ENCODE measurements around the gene ADAM12.

Gene ADAM12

DNA sequence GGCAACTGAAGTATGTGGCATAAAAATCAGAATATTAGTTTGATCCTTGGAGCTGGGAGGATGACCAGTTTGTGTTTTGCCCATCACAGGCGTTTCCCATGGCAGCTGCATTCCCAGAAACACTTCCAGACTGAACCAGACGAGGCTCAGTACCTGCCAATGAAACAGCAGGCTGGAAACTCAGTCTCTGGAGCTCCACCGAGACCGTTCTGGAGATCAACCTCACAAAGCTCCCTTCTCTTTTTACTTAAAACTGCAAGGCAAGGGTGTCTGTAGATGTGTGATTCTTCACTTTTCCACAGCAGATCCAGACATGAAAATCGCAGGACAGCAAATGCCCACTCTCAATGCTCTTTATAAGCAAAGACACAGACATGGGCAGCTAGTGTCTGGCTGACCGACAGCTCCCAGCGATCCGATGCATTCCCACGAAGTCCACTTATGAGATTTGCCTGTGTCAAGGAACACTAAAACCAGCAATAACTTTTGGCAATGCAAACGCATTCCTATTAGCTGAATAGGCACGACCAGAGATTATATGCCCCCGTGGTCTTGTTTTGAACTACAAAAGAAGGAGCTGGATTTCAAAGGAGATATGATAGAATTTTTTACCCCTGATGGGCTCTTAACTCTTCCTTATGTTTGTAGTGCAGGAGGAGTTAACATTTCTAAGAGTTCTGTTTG is 72.6 kb downstream of the ADAM12 start:
- DNase-seq (ENCODE audit: low read depth in 2 of 2) = no peak

- DNase-seq (ENCODE audit: low read depth in 2 of 2) = no peak
Measured at GRCh38 chr10:126314863-126315493, 73.3 kb downstream of the ADAM12 start.

- DNase-seq (ENCODE audit: low read depth in 2 of 2) = no peak
Measured at GRCh38 chr10:126312167-126312566, 76.1 kb downstream of the ADAM12 start.

DNA sequence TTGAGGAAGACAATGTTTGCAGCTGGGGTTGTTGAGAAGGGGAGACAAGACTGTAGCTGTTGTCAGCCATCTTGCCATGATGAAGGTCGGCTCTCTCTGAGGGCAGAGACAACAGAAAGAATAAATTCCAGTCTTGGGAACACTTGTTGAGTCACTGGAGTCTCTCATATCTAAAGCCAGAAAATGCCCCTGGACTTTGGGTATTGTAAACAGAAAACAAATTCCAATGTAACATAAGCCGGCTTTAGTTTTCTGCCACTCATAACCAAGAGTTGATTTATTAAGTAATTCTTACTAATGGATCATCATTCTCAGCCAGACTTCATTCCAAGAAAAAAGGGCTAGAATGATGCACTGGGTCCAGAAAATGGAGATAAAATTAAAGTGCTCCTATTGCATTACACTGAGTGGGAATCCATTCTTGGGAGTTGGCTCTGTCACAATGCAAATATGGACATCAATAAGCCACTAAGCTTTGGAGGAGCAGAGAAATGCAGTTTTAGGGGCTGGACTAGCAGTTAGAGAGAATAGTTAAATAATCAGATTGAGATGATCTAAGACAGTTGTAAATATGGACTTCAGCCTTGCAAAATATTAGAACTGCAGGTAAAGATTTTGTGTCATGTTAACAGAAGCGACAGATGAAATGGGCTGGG is 78.9 kb downstream of the ADAM12 start:
- DNase-seq (ENCODE audit: low read depth in 2 of 2) = no peak

DNA sequence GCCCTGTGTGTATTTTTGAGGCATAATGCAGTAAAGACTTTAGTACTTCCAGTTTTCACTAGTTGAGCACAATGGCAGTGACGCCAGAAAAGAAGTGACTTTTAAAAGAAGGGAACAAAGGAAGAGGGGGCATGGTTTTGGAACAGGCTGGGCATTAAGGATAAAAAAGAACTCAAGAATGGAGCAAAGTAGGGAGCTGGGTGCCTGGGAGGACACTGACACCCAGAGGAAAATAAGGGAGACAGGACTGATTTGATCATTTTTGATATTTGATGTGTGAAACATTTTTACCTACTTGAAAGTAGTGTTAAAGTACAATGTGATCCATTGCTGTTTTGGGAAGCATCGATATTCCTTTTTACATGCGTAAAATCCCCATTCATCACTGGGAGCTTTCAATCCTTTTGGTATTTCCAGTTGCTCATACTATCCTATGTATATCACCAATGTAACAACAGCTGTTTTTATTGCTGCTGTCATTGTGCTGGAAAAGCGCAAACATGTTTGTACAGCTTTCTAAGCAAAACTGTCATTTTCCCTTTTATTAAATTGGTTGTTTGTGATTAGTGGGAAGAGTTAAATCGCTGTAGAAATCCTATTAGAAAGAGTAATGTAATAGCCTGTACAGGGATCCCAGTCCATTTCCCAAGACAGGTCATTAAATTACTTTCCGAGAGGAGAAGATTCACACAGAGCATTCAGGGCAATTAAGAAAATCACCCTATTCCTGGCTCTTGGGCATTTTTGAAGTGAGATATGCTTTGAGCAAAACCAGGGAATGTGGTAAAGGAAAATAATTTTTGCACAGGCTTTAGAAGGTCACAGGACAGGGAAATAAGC is 85.2 kb downstream of the ADAM12 start:
- DNase-seq (ENCODE audit: low read depth in 2 of 2) = no peak

- DNase-seq (ENCODE audit: low read depth in 2 of 2) = no peak
Measured at GRCh38 chr10:126302476-126302756, 85.9 kb downstream of the ADAM12 start.

DNA sequence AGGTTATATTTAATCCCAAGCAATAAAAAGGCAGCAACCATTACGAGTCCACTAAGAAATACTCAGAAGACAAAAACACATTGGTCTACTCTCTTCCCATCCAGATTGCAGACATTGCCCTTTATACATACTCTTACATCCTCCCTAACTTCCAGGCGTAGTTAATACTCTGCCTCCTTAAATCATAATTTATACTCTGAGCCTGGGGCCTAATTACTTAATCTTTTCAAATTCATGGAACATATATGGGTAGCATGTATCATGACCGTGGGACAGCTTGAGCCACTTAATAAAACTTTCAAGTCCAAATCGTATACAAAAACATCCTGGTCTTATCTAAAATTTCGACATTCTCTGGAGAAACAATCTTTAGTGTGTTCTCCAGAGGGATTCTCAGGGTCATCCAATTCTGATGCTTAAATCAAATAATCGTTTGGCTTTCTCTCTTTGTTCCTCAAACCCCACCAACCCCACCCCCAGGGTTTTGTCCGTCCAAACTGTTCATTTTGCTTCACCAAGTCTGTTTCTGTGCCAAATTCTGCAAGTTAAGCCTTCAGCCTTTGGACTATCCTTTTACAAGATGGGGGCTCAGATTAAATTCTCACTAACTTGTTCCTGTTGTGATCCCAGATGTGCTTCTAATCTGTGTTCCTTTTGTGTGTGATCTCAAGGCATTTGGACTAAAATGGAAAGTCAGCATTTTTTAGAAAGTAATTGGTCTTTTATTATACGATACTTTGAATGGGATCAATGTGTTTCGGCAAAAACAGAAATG is 86.4 kb downstream of the ADAM12 start:
- no peak for DNase-seq (ENCODE audit: low read depth in 2 of 2)

GRCh38 chr10:126294451-126294850 is 93.8 kb downstream of the ADAM12 start:
- no peak for DNase-seq (ENCODE audit: low read depth in 2 of 2)

GRCh38 chr10:126290232-126290631 is 98.0 kb downstream of the ADAM12 start:
- DNase-seq (ENCODE audit: low read depth in 2 of 2) = no peak

DNA sequence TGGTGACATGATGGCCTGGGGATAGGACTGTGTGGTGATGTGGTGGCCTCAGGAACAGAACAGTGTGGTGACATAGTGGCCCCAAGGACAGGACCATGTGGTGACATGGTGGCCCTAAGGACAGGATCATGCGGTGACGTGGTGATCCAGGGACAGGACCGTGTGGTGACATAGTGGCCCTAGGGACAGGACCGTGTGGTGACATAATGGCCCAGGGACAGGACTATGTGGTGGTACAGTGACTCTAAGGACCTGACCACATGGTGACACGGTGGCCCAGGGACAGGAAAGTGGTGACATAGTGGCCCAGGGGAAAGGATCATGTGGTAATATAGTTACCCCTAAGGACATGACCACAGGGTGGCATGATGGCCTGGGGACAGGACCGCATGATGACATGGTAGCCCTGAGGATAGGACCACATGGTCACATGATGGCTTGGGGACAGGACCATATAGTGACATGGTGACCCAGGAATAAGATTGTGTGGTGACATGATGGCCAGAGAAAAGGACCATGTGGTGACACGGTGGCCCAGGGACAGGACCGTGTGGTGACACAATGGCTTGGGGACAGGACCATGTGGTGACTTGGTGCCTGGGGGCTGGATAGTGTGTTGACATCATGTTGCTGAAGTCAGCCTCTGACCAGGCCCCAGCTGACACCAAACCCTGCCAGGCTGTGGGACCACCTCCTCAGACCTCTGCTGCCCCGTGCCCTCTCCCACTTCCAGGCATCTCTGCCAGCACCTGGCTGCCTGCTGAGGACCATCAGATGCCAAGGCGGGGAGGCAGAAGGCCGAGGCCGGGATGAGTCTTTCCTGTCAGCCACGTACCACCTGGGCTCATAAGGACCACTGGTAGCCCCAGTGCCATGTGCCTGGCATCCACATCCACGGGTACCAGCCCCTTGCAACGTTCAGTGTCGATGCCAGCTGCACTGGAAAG is 99.5 kb downstream of the ADAM12 start:
- DNase-seq (ENCODE audit: low read depth in 2 of 2) = no peak

- DNase-seq (ENCODE audit: low read depth in 2 of 2) = no peak
Measured at GRCh38 chr10:126286256-126286780, 102.0 kb downstream of the ADAM12 start.

DNA sequence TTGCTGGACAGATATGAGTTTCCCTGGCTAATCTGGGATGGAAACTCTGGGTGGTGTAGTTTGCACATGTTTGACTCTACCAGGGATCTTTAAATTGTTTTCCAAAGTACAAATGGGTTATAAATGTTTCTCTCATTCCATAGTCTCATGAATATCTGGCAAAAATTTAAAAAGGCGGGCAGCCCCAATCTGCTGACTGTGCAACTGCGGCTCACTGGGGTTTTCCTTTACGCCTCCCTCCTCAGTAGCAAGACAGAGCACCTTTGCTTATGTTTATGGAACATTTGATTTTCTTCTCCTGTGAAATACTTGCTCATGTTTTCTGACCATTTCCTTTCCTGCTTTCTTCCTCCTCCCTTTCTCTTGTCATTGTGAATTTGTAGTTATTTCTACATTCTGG is 105.0 kb downstream of the ADAM12 start:
- DNase-seq (ENCODE audit: low read depth in 2 of 2) = no peak

DNA sequence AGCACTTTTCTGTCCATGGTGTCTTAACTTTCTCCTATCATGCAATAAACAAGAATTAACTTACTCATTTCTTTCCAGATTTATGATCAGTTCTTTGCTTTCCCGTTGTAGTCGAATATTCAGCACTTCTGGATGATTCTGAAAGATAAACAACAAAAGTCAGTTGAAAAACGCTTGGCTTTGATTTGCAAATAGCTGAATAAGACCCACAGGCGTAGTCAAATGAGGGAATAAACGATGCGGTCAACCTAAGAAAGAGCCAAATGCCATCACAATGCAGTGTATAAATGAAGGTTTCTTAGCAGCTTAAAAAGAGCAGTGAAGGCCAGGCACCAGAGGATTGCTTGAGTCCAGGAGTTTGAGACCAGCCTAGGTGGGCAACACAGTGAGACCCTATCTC is 109.4 kb downstream of the ADAM12 start:
- DNase-seq (ENCODE audit: low read depth in 2 of 2) = no peak

- DNase-seq (ENCODE audit: low read depth in 2 of 2) = no peak
Measured at GRCh38 chr10:126277181-126277580, 111.1 kb downstream of the ADAM12 start.

- no peak for DNase-seq (ENCODE audit: low read depth in 2 of 2)
Measured at GRCh38 chr10:126272526-126272925, 115.8 kb downstream of the ADAM12 start.

- no peak for DNase-seq (ENCODE audit: low read depth in 2 of 2)
Measured at GRCh38 chr10:126270111-126270510, 118.2 kb downstream of the ADAM12 start.

DNA sequence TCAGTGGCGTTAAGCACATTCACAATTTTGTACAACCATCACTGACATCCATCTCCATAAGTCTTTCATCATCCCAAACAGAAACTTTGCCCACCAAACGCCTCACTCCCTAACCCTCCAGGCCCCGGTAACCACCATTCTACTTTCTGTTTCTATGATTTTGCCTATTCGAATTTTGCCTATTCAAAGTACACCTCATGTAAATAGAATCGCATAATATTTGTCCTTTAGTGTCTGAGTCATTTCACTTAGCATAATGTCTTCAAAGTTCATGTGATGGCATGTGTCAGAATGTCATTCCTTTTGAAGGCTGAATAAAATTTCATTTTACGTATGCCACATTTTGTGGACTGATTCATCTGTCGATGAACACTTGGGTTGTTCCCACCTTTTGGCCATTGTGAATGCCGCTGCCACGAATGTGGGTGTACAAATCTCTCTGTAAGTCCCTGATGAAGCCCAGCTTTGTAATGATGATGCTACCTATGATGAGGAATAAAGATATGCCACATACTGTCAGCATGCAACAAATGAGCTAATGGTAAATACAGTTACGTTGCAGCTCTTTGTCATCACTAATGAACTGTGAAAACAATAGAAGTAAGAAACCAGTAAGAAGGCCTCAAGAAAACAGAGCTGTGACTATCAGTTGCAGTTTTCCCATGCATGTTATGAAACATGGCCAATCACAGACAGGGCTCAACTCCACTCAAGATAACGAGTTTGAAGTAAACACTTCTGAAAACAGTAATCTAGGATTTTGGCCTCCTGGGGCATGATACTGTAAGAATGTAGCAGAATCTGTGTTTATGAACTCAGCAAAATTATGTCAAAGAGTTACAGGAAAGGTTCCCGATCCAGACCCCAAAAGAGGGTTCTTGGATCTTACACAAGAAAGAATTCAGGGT is 120.0 kb downstream of the ADAM12 start:
- DNase-seq (ENCODE audit: low read depth in 2 of 2) = no peak

DNA sequence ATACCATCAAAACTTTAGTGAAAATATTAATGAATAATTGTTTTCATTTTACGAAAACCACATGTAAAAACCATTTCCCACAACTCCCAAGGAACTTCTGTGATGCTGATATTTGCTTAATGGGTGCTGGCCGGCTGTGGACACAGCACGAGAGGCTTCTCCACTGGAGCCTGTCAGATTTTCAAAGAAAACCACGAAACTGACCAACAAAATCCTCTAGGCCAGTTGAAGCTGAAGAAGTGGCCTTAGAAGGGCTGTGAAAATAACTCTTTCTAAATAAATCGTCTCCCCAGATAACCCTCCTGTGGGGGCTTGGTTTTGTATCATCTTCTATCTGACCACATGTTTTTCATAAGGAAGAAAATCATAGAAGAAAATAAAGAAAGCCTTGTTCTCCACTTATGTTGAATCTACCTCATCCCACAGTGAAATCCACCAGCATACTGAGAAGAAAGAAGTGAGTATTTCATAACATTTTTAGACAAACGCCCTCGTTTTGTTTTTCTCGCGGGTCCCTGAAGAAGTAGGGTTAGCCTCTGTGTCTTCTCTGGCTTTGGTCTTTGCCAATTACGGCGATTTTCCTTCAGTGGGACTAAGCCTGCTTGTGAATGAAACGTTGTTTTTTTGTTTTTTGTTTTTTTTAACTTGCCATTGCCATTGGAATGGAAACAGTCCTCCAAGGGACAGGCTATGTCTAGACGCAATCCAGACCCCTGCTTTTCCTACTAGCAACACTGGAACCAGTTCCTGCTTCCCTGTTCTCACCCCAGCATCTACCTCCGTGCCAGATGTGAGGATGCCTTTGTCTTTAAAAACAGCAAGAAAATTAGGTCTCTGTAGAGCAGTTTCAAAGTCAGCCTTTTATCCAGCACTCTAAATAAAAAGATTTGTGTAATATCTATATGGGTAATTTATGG is 123.9 kb downstream of the ADAM12 start:
- no peak for DNase-seq (ENCODE audit: low read depth in 2 of 2)

Measured in stimulated activated CD8-positive, alpha-beta memory T cell treated with anti-CD3 and anti-CD28 coated beads, Interleukin-2, amount 100 ng/mL, for 1 hour (primary cell).